HG03571 (cell line): ENCODE results near the gene SLC39A9.

Experiments
- ATAC-seq: cut with Tn5 transposase; IDR thresholded peaks from one replicate; pipeline ENCODE4 v1.9.1; 2021; ENCODE audit not compliant: unreplicated experiment

Gene SLC39A9, protein sequence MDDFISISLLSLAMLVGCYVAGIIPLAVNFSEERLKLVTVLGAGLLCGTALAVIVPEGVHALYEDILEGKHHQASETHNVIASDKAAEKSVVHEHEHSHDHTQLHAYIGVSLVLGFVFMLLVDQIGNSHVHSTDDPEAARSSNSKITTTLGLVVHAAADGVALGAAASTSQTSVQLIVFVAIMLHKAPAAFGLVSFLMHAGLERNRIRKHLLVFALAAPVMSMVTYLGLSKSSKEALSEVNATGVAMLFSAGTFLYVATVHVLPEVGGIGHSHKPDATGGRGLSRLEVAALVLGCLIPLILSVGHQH

DNA sequence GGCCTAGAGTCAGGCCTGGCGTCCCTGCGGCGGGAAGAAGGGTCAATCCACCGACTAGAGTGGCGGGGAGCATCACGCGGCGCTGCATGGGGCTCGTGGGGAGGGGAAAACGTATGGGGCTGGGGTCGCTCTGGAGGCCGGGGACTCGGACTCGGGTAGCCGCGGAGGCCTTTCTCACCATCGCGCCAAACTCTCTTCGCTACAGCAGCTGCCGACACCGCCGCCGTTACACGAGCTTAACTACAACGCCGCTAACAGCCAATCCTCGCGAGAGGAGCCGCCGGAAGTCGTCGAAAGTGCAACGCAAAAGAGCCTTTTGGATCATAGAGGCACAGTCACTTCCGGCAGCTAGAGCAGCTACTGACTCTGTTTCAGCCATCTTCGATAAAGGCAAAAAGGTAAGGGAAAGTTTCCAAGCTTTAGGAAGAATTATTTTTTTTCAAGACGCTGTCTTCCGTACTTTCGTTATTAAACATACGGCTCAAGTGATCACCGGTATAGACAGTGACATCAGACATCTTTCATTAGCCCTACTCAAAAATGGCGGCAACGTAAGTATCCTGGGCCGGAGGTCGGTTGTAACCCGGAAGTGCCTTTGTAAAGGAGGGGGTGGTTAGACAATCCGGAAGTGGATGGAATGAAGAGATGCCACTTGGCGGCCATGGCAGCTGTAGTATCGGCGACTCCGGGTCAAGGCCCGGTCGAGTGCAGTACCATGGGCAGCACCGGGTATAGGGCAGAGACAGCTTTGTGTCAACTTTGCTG is at the start of gene SLC39A9, which contains the start of gene ERH:
Gene SLC39A9 (plus strand): TSS at position 640 of the 765 bp plus-strand sequence. CDS start 678 bp downstream, outside the sequence.
Gene ERH (minus strand): TSS at position 247 of the 765 bp plus-strand sequence. CDS start 66 bp downstream, at position 181.
- peak; percentile 83 for ATAC-seq

DNA sequence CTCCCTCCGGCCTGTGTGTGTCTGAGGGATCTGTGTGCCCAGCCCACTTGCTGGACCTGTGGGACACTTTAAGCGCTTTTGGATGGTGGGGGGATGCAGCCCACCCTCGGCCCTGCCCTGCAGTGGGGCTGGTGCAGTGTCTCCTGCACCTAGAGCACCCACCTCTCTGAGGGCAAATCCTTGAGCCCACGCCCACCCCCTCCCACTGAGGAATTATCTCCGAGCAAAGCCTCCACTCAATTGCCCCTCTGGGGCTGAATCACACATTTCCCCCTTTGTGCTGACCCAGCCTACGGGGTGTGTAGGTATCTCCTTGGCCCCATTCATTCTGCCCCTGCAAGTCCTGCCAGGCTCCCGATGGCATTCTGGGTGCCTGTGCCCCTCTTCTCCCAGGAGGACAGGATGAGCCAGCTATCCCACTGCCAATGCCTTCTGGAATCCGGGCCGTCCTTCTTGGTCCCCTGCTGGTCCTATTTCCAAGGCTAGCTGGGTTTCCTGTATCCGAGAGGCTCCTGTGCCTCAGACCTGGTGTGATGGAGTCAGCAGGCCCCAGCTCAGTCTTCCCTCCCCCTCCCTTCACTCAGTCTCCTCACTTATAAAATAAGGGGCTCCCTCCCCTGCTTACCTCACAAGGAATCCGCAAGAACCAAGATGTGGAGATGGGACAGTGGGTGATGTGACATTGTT is 49.3 kb upstream of the SLC39A9 start:
- ATAC-seq, result no peak

DNA sequence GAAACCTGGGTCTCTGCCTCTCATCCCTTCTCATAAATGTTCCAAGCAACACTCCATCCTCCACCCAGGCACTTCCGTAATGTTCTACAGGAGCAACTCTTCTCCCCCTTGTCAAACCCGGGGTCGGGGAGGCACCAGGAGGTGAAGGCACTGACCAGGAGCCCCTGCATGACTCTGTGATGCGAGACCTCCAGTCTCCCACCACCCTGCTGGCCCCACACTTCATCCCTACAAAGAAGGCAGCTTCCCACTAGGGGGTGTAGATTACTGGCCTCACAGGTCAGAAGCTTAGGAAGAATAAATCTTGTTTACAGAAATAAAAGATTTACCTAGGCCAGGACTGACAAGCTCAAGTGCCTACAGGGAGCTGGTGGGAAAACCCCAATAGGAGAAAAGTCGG is 47.6 kb upstream of the SLC39A9 start:
- ATAC-seq, result no peak

DNA sequence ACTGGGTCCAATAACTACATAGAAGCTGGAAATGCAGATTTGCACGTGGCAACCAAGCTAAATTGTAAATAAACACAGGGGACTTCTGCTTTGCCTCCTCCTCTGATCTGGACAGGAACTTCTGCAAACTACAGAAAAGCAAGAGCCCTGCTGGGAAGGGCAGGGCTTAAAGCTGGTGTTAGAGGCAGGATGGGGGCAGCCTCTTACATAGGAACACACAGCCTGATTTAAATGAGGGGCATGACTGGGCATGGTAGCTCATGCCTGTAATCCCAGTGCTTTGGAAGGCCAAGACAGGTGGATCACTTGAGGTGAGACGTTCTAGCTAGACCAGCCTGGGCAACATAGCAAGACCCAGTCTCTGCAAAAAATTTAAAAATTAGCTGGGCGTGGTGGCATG is 47.1 kb upstream of the SLC39A9 start:
- ATAC-seq, result no peak

GRCh38 chr14:69351911-69352310 is 46.6 kb upstream of the SLC39A9 start:
- no peak for ATAC-seq

GRCh38 chr14:69353168-69353567 is 45.3 kb upstream of the SLC39A9 start:
- ATAC-seq, result no peak

DNA sequence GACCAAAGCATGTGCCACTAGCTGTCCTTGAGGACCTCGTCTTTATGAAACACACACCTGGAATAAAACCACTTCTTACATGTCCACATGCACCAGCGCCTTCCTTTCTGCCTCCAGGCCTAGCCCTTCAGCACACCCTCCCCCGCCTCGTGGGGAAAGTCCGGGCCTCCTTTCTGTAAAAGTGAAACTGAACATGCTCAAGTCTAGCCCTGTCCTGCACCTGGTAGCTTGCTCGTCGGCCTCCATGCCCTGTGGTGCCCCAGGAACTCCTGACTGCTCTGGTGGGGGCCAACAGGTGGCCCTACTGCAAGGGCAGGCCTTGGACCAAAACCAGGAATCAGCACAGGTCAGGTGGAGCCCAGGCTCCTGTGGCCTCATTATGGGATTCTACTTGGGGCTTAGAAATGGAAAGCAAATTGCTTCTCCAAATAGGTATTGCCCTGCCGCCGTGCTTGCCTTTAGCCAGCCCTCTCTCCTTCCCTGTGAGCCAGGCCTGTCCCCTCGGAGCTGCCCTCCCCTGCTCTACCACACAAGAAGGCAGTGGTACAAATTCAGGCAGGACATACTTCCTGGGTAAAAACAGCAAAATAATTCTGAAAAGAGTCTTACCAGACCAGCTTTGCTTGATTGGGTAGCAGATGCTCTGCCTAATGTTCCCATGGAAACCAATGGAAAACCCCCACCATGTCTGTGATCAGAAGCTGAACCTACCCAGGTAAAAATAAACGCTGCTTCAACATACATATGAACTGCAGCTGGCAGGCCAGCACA is 43.9 kb upstream of the SLC39A9 start:
- ATAC-seq, result peak; percentile 77

DNA sequence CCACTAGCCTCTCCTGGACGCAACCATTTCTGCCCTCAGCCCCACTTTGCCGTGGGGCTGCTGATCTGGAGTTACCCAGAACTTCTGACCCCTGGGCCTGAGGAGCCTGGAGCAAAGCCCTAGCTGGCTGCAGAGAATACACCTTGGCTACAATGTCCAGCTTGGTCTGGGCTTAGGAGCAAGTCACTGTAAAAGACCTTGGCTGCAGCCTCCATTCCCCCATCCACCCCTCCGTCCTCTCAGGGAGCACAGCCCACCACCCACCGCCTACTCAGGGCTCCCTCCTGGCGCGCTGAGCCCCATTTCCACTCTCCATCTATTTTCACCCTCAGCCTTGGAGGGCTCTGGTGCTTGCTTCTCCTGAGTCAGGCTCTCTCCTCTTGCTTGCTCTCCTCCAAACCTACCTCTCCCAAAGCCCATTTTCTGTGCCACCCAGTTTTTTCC is 43.3 kb upstream of the SLC39A9 start:
- ATAC-seq, result no peak

DNA sequence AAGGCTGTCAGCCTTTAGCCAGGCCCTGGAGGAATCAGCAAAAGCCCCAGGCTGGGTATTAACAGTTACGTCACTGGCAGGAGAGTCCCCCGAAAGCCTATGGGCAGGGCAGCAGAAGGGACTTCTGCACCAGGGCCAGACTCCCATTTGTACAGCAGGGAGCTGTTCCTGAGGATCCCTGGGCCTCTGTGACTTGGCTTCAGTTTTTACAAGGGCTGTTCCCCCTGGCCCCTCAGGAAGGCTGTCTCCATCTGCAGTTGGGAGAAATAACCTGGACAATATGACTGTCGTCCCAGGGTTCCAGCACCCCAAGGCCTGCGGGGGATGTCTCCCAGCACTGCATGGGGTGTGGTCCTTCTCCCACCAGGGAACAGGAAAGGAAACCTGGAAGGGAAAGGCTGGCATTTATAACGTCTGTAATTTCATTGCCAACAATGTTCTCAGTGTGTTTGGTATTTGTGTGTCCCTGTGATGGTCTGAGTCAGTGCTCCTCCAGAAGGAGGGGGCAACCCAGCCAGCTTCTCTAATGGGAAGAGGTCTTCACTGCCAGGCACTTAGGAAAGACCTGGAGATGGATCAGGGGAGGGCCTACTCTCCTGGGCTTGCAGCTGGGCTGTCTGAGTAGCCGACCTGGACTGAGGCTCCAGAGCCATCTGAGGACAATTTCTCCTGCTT is 42.7 kb upstream of the SLC39A9 start:
- no peak for ATAC-seq

DNA sequence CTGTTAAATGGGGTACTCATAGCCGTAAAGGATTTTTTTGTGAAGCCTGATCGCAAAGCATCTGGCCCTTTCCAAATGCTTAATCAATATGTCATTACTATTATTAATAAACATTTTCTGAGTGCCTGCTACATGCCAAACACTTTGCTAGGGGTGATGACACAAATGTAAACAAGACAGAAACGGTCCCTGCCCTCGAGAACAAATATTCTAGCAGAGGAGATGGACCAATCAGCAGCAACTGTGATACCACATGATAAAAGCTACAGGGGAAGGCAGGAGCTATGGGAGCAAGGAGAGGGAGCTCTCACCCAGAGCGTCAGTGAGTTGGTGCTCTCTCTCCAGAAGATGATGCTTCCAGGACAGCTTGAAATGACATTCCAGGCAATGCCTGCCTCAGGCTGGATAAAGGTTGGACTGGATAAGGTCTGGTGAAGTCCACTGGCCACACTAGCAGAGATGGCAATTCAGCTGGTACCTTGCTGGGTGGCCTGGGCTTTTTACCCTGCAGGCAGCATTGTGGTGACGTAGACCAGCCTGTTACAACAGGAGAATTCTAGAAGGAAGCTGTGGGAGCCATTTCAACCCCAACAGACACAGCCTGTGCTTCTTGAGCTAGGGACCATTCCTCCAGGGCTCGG is 41.5 kb upstream of the SLC39A9 start:
- ATAC-seq, result no peak

- ATAC-seq, result no peak
These were observed 40.8 kb upstream of the SLC39A9 start for GRCh38 chr14:69357544-69358200.

- no peak for ATAC-seq
These were observed 40.1 kb upstream of the SLC39A9 start for GRCh38 chr14:69358233-69358963.

- no peak for ATAC-seq
These were observed 39.5 kb upstream of the SLC39A9 start for GRCh38 chr14:69358966-69359365.

DNA sequence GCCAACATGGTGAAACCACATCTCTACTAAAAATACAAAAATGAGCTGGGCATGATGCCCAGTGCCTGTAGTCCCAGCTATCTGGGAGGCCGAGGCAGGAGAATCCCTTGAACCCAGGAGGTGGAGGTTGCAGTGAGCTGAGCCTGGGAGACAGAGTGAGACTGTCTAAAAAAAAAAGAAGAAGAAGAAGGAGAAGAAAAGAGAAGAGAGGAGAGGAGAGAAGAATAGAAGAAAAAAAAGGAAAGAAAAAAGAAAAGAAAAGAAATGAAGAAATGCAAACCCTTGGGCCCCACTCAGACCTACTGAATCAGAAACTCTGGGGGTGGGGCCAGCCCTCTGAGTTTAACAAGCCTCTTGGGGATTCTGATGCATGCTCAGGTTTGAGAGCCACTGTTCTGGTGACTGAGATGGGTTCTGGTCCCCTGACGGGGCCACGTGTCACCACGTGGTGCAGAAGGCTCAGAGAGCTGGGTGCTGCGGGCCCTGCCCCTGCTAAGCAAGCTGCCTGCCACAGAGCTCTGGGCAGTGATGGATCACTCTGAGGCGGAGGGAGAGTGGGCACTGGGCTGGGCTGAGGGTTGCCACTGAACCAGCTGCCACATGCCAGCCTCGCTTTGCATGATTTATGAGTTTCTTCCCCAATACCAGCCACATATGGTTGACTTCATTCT is 37.9 kb upstream of the SLC39A9 start:
- ATAC-seq, result no peak

DNA sequence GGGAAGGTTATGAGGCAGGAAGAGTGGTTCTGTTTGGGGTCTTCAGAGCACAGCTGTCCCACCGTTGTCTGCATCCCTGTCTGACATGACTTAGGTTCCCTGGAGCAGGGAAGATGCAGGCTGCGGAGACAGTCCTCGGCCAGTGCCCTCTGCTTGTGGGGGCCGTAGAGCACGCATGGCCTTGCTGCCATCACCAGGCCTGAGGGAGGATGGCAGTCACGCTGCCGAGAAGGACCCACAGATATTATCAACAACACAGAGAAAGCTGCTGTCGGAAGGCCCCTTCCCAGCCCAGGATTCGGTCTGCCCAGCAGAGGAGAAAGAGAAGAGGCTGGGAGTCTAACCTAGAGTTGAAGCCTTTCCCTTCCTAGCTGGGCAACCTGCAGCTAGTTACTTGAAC is 35.4 kb upstream of the SLC39A9 start:
- ATAC-seq, result no peak

- no peak for ATAC-seq
These were observed 34.5 kb upstream of the SLC39A9 start for GRCh38 chr14:69363964-69364363.

- ATAC-seq, result no peak
These were observed 34.1 kb upstream of the SLC39A9 start for GRCh38 chr14:69364378-69364777.

DNA sequence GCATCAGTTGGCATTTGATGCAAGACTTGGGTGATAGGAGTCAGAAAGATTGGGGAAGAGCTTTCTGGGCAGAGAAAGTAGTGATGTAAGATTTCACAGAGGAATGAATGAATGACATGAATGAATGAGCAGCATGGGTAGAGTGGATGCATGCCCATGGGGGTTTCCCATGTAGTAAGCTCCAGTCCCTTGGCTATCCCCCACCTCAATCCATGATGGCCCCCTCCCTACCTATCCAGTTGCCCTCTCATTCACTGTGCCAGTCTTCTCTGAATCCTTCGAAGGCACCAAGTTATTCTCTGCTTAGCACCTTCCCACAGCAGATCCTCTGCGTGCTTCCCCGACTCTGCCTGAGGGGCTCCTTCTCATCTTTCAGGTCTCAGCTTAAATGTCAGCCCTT is 32.4 kb upstream of the SLC39A9 start:
- no peak for ATAC-seq
